Right lobe of liver (tissue), 6 donors: ENCODE measurements around the gene PAN3. TPM values are rescaled to one million over a fixed set of nuclear protein-coding genes. Genes with fewer than 3 reads are reported as not detected.

Experiments
- ATAC-seq, 4 donors: fragments of 200-7000 bp; cut with Tn5 transposase; one replicate each; pipeline ENCODE4 v1.9.1; 2020; ENCODE audit warnings: mild to moderate bottlenecking in 4 of 4, moderate library complexity in 4 of 4
- DNase-seq, 3 donors: peaks; one replicate each; pipeline ENCODE4 v3.0.0-alpha.2; 2020
- H3K27ac ChIP-seq, 3 donors: fragments of 200-600 bp; one replicate each; pipeline ENCODE4 v1.8.0; 2022
- H3K27me3 ChIP-seq, 2 donors: fragments of 200-600 bp; one replicate each; pipeline ENCODE4 v1.8.0; 2022
- H3K36me3 ChIP-seq, 4 donors: fragments of 200-600 bp; sonication (generic) in 1 of 4; one replicate each; pipeline versions ENCODE4 v1.5.1 to v1.8.0; 2017 to 2022; ENCODE audit warnings: control low read depth in 1 of 4
- H3K4me1 ChIP-seq, 4 donors: fragments of 200-600 bp; sonication (generic) in 1 of 4; one replicate each; pipeline versions ENCODE4 v1.5.1 to v1.8.0; 2017 to 2022; ENCODE audit warnings: control low read depth in 1 of 4
- H3K4me3 ChIP-seq, 3 donors: fragments of 200-600 bp; one replicate each; pipeline ENCODE4 v1.8.0; 2022
- H3K9me3 ChIP-seq, 4 donors: fragments of 200-600 bp; sonication (generic) in 1 of 4; one replicate each; pipeline versions ENCODE4 v1.5.1 to v1.8.0; 2017 to 2022; ENCODE audit warnings: control low read depth in 1 of 4
- CTCF ChIP-seq, 4 donors: fragments of 200-600 bp in 3 of 4; fragments of 450-650 bp in 1 of 4; IDR thresholded peaks; one replicate each; pipeline versions ENCODE4 v1.5.1 to v1.8.0; 2016 to 2022; ENCODE audit warnings: antibody characterized with exemption in 4 of 4, mild to moderate bottlenecking in 2 of 4
- POLR2A ChIP-seq: fragments of 450-650 bp; IDR thresholded peaks from one replicate; pipeline ENCODE4 v1.6.1; 2017; ENCODE audit warnings: antibody characterized with exemption, mild to moderate bottlenecking
- WGBS: methylation state at CpG from one replicate; pipeline ENCODE4 v1.1.6; 2018; ENCODE audit warnings: low coverage, low lambda C conversion rate; ENCODE audit not compliant: insufficient coverage; ENCODE audit errors: missing lambda C conversion rate; 5-methylcytosine and 5-hydroxymethylcytosine counted together
- intact Hi-C, 2 donors: fragments of 100-400 bp; cut with DNase I; formaldehyde crosslinking; loops; one replicate each; pipeline versions ENCODE4 v1.11.2 to v1.14.1; 2022
- total RNA-seq, 6 experiments: library from RNA; depleted of rRNA in 2 of 6; stranded (reverse); fragments of >200 nt in 2 of 6; fragmentation: NEBNext Ultra II Directional in 3 of 6; extraction: Animal tissue kit (Norgen Biotek cat#: 25700) in 3 of 6; gene quantifications; one replicate each; pipeline versions ENCODE4 v1.1.0 to v1.2.4, GENCODE V29; 2016 to 2023
- donor health status: DM: no; HTN: yes; CAD: no.
- donor health status: DM: no; HTN: no; CAD: no.
- donor health status: DM: no; HTN: no; CAD: no.
- donor health status: DM: no; HTN: yes; CAD: no.
- donor health status: DM: no; HTN: yes; CAD: no.

The PAN3 gene
- total RNA-seq, 6 experiments from 2014 or later, result 7.0 to 12.5 (median 10.2) TPM

DNA sequence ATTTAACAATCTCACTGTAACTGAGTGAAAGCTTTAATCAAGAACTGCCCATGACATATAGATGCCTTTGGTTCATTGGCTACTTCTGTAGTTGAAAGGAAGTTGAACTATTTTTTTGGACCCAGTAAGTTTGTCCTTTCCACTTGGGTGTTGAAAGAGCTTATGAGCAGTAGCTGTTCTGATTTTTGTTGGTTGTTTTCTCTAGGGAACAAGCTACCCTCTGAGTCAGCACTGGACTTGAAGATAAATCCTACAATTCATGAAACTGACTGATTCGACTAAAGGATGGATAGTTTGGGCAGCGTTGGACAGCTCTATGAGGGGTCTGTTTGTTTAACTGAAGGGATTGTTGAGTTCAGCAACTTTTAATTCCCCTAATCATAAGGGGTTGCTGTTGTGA, 101.0 kb downstream of the PAN3 start:
- 81% methylated on average over 2 of the region's 2 CpGs for WGBS
- intact Hi-C loops, result no loop called here
- Histone ChIP-seq H3K27ac (no peak overlapping the region), H3K4me1 (no peaks in the 10 kb centered on the region), H3K27me3 (no peaks in the 10 kb centered on the region), H3K36me3 (peaks cover 0 to 7% (median 0%) of the 10 kb centered on the region in 4 donors), H3K9me3 (no peaks in the 10 kb centered on the region), H3K4me3 (no peak overlapping the region)
- DNase-seq, result no peak
- no peak for ATAC-seq
- TF ChIP-seq POLR2A (no peak), CTCF (IDR thresholded peaks at IDR 0.05) (no peak)

GRCh38 chr13:28245465-28245864, 107.1 kb downstream of the PAN3 start:
- 63% methylated on average over 2 of the region's 2 CpGs for WGBS
- TF ChIP-seq POLR2A, result no peak
- no peak for TF ChIP-seq CTCF (IDR thresholded peaks at IDR 0.05)
- intact Hi-C loops, result no loop called here
- Histone ChIP-seq H3K27me3 (no peaks in the 10 kb centered on the region), H3K36me3 (peaks cover 0 to 3% (median 0%) of the 10 kb centered on the region in 4 donors), H3K4me3 (no peak overlapping the region), H3K27ac (no peak overlapping the region), H3K9me3 (no peaks in the 10 kb centered on the region), H3K4me1 (no peaks in the 10 kb centered on the region)
- ATAC-seq (no peak), DNase-seq (no peak)

GRCh38 chr13:28246891-28247290, 108.5 kb downstream of the PAN3 start:
- H3K4me3 ChIP-seq, result no peak overlapping the region
- no peak for DNase-seq
- H3K4me1 ChIP-seq, result no peaks in the 10 kb centered on the region
- no peaks in the 10 kb centered on the region for H3K27me3 ChIP-seq
- ATAC-seq, result no peak
- TF ChIP-seq CTCF (IDR thresholded peaks at IDR 0.05) (no peak), POLR2A (no peak)
- peaks cover 0 to 3% (median 0%) of the 10 kb centered on the region in 4 donors for H3K36me3 ChIP-seq
- intact Hi-C loops, result no loop called here
- H3K9me3 ChIP-seq, result no peaks in the 10 kb centered on the region
- 97% methylated on average over 2 of the region's 2 CpGs for WGBS
- no peak overlapping the region for H3K27ac ChIP-seq

- no peaks in the 10 kb centered on the region for H3K9me3 ChIP-seq
- H3K4me1 ChIP-seq, result no peaks in the 10 kb centered on the region
- no peak overlapping the region for H3K27ac ChIP-seq
- no peak for ATAC-seq
- WGBS, result 50% methylated on average over 1 of the region's 1 CpG
- H3K27me3 ChIP-seq, result no peaks in the 10 kb centered on the region
- peaks cover 0 to 3% (median 0%) of the 10 kb centered on the region in 4 donors for H3K36me3 ChIP-seq
- TF ChIP-seq POLR2A (no peak), CTCF (IDR thresholded peaks at IDR 0.05) (no peak)
- no peak overlapping the region for H3K4me3 ChIP-seq
- DNase-seq, result no peak
- intact Hi-C loops, result no loop called here
Measured at GRCh38 chr13:28248080-28248479, 109.7 kb downstream of the PAN3 start.

DNA sequence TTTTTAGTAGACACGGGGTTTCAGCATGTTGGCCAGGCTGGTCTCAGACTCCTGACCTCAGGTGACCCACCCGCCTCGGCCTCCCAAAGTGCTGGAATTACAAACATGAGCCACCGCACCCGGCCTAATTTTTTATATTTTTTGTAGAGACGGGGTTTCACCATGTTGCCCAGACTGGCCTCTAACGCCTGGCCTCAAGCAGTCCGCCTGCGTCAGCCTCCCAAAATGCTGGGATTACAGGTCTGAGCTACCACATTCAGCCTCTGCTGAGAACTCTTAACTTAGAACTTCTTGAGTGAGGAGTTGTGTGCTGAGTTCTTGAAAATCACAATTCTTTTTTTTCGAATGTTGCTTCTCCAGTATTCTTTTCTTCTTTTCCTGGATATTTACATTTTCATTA, 112.2 kb downstream of the PAN3 start:
- no peaks in the 10 kb centered on the region for H3K27me3 ChIP-seq
- intact Hi-C loops, result no loop called here
- TF ChIP-seq CTCF (IDR thresholded peaks at IDR 0.05), result no peak
- no peak overlapping the region for H3K4me3 ChIP-seq
- DNase-seq (no peak), ATAC-seq (no peak)
- 93% methylated on average over 9 of the region's 10 CpGs for WGBS
- H3K27ac ChIP-seq, result no peak overlapping the region
- H3K4me1 ChIP-seq, result no peaks in the 10 kb centered on the region
- no peaks in the 10 kb centered on the region for H3K9me3 ChIP-seq
- no peaks in the 10 kb centered on the region for H3K36me3 ChIP-seq
